Prostate gland (tissue), 2 donors: ENCODE results near the gene SLC11A1. TPM values are rescaled to one million over a fixed set of nuclear protein-coding genes. Genes with fewer than 3 reads are reported as not detected.
A peak's percentile ranks its signal among the peaks of the same experiment; 100 is the strongest.

ENCODE experiments used
- DNase-seq: peaks from one replicate; pipeline ENCODE4 v3.0.0-alpha.2; 2019; ENCODE audit warnings: low spot score
- H3K27ac ChIP-seq, 2 donors: fragments of 200-600 bp; sonication (generic); 2 replicates each; pipeline ENCODE4 v1.5.1; 2017 to 2019
- H3K27me3 ChIP-seq: fragments of 200-600 bp; sonication (generic); replicated peaks from 2 replicates; pipeline ENCODE4 v1.5.1; 2019; ENCODE audit not compliant: insufficient read depth
- H3K36me3 ChIP-seq, 2 donors: fragments of 200-600 bp; sonication (generic); 1 replicate in 1 of 2; 2 replicates in 1 of 2; pipeline versions ENCODE4 v1.5.1 to v1.8.1; 2017 to 2019
- H3K4me1 ChIP-seq: fragments of 200-600 bp; sonication (generic); replicated peaks from 2 replicates; pipeline ENCODE4 v1.5.1; 2019
- H3K4me3 ChIP-seq, 2 donors: fragments of 200-600 bp; sonication (generic); 2 replicates each; pipeline ENCODE4 v1.5.1; 2017 to 2019
- H3K9me3 ChIP-seq: fragments of 200-600 bp; sonication (generic); 2 replicates; pipeline ENCODE4 v1.5.1; 2017
- POLR2A ChIP-seq: fragments of 450-650 bp; IDR thresholded peaks from one replicate; pipeline ENCODE4 v1.6.1; 2016; ENCODE audit warnings: antibody characterized with exemption, mild to moderate bottlenecking
- POLR2AphosphoS5 ChIP-seq: sonication (generic); formaldehyde crosslinking; IDR thresholded peaks from one replicate; pipeline ENCODE4 v1.6.1; 2017; ENCODE audit warnings: antibody characterized with exemption
- WGBS: methylation state at CpG from one replicate; pipeline ENCODE4 v1.1.5; 2018; 5-methylcytosine and 5-hydroxymethylcytosine counted together
- intact Hi-C: fragments of 100-400 bp; cut with DNase I; formaldehyde crosslinking; loops from one replicate; pipeline ENCODE4 v1.14.2; 2022
- total RNA-seq, 2 donors: library from RNA; depleted of rRNA; stranded (reverse); fragments of >200 nt; gene quantifications; one replicate each; pipeline ENCODE4 v1.1.0, GENCODE V29; 2016
- TF ChIP-seq, protein P1 (sequence below), 4 experiments: fragments of 200-600 bp in 2 of 4; fragments of 450-650 bp in 2 of 4; sonication (generic) in 2 of 4; IDR thresholded peaks; 1 replicate in 3 of 4; 2 replicates in 1 of 4; pipeline ENCODE4 v1.5.1; 2016 to 2019; ENCODE audit warnings: antibody characterized with exemption in 4 of 4, mild to moderate bottlenecking in 2 of 4, moderate library complexity in 2 of 4

The SLC11A1 gene
- total RNA-seq, 2 donors from 2014 or later = 10.8 to 11.4 TPM

- Histone ChIP-seq H3K27me3 (no peaks in the 10 kb centered on the region), H3K36me3 (no peaks in the 10 kb centered on the region), H3K4me1 (peaks cover 4% of the 10 kb centered on the region), H3K4me3 (peak overlapping the region; percentile 43 to 44), H3K9me3 (no peaks in the 10 kb centered on the region), H3K27ac (peak overlapping the region; percentile 87 to 94)
- 95% methylated on average over 9 of the region's 9 CpGs for WGBS
- DNase-seq = no peak
- intact Hi-C loops = no loop called here
- TF ChIP-seq POLR2AphosphoS5 (no peak), POLR2A (no peak)
Measured at GRCh38 chr2:218366621-218367414, 15.3 kb upstream of the SLC11A1 start.

DNA sequence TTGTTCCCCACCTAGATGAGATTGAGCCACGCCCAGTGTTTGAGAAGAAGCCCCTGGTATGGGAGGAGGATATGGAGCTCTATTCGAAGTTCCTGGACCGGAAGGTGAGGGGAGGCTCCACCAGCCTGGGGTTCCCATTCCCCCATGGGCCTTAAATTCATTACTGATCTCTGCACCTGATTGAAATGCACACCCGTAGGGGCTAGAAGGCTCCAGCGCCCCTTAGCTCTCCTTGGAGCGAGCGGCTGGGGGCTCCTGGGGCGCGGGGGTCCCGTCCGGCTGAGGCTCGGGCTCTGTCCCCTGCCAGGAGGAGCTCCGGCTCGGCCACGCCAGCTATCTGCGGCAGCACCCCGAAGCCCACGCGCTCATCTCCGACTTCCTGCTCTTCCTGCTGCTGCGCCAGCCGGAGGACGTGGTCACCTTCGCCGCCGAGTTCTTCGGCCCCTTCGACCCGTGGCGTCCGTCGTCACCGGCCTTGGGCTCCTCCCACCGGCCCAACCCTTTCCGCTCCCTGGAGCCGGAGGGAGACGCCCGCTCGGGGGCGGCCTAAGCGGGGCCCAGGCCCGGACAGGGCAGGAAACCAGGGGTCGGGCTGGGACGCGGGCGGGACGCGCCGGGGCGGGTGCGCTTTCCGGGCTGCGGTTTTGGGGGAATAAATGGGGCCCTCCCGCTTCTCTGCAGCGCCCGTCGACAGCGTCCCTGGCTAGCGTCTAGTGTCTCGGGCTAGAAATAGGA is 14.5 kb upstream of the SLC11A1 start:
- TF ChIP-seq POLR2AphosphoS5 (peak; percentile 87), POLR2A (peak; percentile 91)
- TF ChIP-seq, protein P1, sequence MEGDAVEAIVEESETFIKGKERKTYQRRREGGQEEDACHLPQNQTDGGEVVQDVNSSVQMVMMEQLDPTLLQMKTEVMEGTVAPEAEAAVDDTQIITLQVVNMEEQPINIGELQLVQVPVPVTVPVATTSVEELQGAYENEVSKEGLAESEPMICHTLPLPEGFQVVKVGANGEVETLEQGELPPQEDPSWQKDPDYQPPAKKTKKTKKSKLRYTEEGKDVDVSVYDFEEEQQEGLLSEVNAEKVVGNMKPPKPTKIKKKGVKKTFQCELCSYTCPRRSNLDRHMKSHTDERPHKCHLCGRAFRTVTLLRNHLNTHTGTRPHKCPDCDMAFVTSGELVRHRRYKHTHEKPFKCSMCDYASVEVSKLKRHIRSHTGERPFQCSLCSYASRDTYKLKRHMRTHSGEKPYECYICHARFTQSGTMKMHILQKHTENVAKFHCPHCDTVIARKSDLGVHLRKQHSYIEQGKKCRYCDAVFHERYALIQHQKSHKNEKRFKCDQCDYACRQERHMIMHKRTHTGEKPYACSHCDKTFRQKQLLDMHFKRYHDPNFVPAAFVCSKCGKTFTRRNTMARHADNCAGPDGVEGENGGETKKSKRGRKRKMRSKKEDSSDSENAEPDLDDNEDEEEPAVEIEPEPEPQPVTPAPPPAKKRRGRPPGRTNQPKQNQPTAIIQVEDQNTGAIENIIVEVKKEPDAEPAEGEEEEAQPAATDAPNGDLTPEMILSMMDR (IDR thresholded peaks at IDR 0.05) = peak in 2 of 4 experiments; percentile 23 to 27
- peak overlapping the region; percentile 87 to 94 for H3K27ac ChIP-seq
- H3K4me3 ChIP-seq = peak overlapping the region; percentile 43 to 44
- H3K9me3 ChIP-seq = no peaks in the 10 kb centered on the region
- DNase-seq = peak; percentile 67
- peaks cover 4% of the 10 kb centered on the region for H3K4me1 ChIP-seq
- no peaks in the 10 kb centered on the region for H3K36me3 ChIP-seq
- intact Hi-C loops = no loop called here
- WGBS = 7% methylated on average over 49 of the region's 60 CpGs
- H3K27me3 ChIP-seq = no peaks in the 10 kb centered on the region

DNA sequence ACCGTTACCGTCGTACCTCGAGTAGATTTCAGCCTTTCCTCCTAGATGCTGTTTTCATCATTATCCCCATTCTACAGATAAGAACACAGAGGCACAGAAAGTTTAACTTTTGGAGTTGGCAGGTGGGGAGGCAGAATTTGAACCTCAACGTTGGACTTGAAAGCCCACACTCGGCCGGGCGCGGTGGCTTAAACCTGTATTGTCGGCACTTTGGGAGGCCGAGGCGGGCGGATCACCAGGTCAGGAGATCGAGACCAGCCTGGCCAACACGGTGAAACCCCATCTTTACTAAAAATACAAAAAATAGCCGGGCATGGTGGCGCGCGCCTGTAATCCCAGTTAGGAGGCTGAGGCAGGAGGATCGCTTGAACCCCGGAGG is 13.9 kb upstream of the SLC11A1 start:
- H3K4me1 ChIP-seq = peaks cover 4% of the 10 kb centered on the region
- no peak for DNase-seq
- H3K36me3 ChIP-seq = no peaks in the 10 kb centered on the region
- no peak for TF ChIP-seq POLR2A
- TF ChIP-seq POLR2AphosphoS5 = no peak
- TF ChIP-seq, protein P1 (IDR thresholded peaks at IDR 0.05) = no peak
- H3K27me3 ChIP-seq = no peaks in the 10 kb centered on the region
- H3K4me3 ChIP-seq = peak overlapping the region; percentile 43 to 44
- no peaks in the 10 kb centered on the region for H3K9me3 ChIP-seq
- H3K27ac ChIP-seq = peak overlapping the region; percentile 87 to 94
- WGBS = 60% methylated on average over 21 of the region's 21 CpGs
- intact Hi-C loops = no loop called here

- 5% methylated on average over 26 of the region's 27 CpGs for WGBS
- H3K4me3 ChIP-seq = peak overlapping the region; percentile 9 to 21
- H3K4me1 ChIP-seq = peaks cover 4% of the 10 kb centered on the region
- TF ChIP-seq, protein P1 (IDR thresholded peaks at IDR 0.05) = peak in 2 of 4 experiments; percentile 11 to 21
- peak; percentile 14 for TF ChIP-seq POLR2A
- TF ChIP-seq POLR2AphosphoS5 = peak; percentile 2
- H3K27ac ChIP-seq = peak overlapping the region; percentile 67 to 94
- H3K36me3 ChIP-seq = no peaks in the 10 kb centered on the region
- intact Hi-C loops = no loop called here
- no peaks in the 10 kb centered on the region for H3K9me3 ChIP-seq
- peak; percentile 56 for DNase-seq
- no peaks in the 10 kb centered on the region for H3K27me3 ChIP-seq
Measured at GRCh38 chr2:218368621-218369153, 13.4 kb upstream of the SLC11A1 start.

DNA sequence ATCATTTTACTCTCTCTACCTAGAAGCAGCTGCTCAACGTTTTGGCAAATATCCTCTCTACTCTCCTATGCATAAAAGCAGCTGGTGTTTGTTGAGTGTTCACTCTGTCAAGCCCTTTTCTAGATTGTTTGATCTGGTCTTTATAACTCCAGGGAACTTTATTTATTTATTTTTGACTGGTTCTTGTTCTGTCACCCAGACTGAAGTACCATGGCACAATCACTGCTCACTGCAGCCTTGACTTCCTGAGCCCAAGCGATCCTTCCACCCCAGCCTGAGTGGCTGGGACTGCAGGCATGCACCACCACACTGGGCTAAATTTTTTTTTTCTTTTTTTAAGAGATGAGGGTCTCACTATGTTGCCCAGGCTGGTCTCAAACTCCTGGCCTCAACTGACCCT is 12.7 kb upstream of the SLC11A1 start:
- Histone ChIP-seq H3K36me3 (no peaks in the 10 kb centered on the region), H3K27ac (peak overlapping the region; percentile 67 to 94), H3K9me3 (no peaks in the 10 kb centered on the region), H3K4me1 (peaks cover 4% of the 10 kb centered on the region), H3K4me3 (peak overlapping the region in 1 of 2 donors; percentile 21), H3K27me3 (no peaks in the 10 kb centered on the region)
- peak; percentile 31 for TF ChIP-seq POLR2AphosphoS5
- TF ChIP-seq, protein P1 (IDR thresholded peaks at IDR 0.05) = no peak
- TF ChIP-seq POLR2A = no peak
- intact Hi-C loops = no loop called here
- WGBS = 32% methylated on average over 2 of the region's 2 CpGs
- DNase-seq = no peak
